Measurements from ENCODE around the gene TCF21.
A peak's percentile ranks its signal among the peaks of the same experiment; 100 is the strongest.

TCF21 gene

DNA sequence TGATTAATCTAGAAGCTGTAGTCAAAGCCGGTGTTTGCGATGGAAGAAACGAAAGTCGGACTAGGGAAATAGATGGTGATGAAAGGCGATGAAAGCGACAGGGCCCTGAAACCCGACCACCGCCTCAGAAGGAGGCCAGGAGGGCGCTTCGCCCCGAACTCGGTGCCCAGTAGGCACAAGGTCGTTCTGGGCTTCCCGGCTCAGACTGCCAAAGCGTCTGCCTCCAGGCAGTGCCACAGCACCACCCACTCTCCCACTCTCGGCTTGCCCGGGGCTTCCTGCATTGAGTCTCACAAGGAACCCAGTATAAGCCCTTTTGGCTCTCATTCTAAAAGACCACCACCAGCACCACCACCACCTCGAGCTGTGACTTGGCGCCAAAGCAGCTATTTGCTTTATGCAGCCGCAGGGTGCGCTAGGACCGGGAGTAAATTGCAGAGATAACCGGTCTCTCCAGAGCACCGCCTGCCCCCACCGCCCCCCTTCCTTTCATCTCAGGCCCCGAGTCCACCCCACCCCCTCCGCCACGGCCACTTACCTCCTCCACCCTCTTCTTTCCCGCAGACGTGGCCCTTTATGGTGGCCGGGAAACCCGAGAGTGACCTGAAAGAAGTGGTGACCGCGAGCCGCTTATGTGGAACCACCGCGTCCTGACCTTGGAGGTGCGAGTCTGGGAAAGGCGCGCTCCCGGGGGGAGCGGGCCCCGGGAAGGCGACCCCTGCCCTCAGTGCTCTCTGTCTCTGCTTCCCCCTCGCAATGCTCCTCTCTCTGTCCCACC lies 2.4 kb downstream of the TCF21 start:
- no peaks in the 10 kb centered on the region for H3K9me3 ChIP-seq (ENCODE audit: control insufficient read depth, low read length)
- peak overlapping the region; percentile 22 for H3K4me3 ChIP-seq (ENCODE audit: low read length)
- H3K4me1 ChIP-seq (ENCODE audit: control insufficient read depth, insufficient read depth, low read length): peaks cover 36% of the 10 kb centered on the region
- H3K9ac ChIP-seq (ENCODE audit: low read length): peak overlapping the region; percentile 58
- peaks cover 90% of the 10 kb centered on the region for H3K27me3 ChIP-seq (ENCODE audit: control insufficient read depth, insufficient read depth, low read length)
- H3K36me3 ChIP-seq (ENCODE audit: control insufficient read depth, insufficient read depth, low read length): no peaks in the 10 kb centered on the region

DNA sequence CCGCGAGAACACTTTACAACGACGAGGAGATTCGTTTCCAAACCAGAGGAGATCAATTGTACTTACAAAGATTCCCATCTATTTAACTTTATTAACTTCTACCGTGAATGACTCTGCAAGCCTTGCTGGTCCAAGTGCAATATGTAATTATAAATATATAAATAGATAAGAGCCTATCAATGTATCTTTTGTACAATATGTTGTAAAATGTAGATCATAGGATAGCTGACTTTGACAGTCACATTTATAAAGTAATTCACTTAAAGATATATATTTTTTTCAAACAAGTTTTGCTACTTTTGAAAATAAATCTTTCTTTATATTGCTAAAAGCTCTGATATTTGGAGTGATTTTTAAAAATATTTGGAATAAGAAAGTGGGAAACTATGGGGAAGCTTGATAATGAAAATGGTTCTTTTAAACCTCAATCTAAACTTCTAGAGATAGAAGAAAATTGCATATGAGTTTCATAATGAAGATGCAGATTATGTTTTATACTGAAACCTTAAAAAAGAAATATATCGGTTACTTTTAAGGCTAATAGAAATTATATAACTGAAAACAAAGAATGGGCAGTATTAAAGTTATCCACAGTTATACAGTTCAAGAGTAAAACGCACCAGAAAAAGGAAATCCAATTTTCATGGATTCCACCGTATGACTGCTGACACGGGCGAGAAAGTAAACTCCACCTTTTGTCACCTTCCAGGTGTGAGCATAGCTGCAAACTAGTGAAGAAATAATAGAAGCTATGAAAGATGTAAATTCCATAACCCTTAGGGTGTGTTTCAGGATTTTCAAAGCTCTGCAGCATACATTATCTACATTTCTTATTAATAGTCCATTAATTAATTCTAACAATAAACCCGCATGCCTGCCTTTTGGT lies 3.3 kb downstream of the TCF21 start:
- peak overlapping the region; percentile 58 for H3K9ac ChIP-seq (ENCODE audit: low read length)
- no peaks in the 10 kb centered on the region for H3K36me3 ChIP-seq (ENCODE audit: control insufficient read depth, insufficient read depth, low read length)
- peaks cover 93% of the 10 kb centered on the region for H3K27me3 ChIP-seq (ENCODE audit: control insufficient read depth, insufficient read depth, low read length)
- H3K9me3 ChIP-seq (ENCODE audit: control insufficient read depth, low read length): no peaks in the 10 kb centered on the region
- H3K4me1 ChIP-seq (ENCODE audit: control insufficient read depth, insufficient read depth, low read length): peaks cover 38% of the 10 kb centered on the region
- H3K4me3 ChIP-seq (ENCODE audit: low read length): no peak overlapping the region

DNA sequence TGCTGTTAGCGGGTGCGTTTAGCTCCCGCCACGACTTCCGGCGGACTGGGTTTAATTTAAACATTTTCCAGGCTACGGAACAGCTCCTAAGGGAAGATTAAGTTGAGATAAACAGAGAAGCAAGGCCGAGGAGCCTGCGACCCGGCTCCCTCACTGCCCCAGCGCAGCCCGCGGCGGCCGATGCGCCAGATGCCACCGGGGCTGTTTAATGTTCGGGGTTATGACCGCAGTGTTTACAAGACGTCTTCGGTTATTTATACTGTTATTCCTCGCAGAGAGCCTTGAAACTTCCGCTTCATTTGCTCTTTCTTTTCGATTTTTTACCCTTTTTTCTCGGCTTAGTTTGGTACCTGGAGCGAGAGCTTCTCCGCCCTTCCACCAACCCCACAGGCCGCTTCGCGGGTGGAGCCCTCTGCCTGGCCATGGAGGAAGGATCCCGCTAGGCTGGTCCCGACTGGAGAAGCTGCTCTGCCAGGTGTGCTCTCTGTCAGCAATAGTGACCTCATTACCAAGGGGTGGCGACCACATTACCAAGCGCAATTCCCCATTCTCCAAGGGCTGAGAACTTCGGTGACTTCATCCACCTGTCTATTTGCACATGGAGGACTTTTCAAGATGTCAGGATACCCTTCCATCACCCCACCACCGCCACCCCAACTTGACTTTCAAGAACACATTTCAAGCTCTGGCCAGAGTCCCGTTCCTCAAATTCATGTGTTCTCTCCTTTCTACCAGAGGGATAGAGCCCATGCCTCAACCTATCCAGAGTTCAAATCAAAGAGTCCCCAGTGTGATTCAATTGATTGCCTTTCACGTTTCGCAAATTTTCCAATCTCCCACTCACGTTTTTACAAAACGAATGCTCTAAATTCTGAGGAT lies 4.1 kb downstream of the TCF21 start:
- H3K27me3 ChIP-seq (ENCODE audit: control insufficient read depth, insufficient read depth, low read length): peaks cover 91% of the 10 kb centered on the region

DNA sequence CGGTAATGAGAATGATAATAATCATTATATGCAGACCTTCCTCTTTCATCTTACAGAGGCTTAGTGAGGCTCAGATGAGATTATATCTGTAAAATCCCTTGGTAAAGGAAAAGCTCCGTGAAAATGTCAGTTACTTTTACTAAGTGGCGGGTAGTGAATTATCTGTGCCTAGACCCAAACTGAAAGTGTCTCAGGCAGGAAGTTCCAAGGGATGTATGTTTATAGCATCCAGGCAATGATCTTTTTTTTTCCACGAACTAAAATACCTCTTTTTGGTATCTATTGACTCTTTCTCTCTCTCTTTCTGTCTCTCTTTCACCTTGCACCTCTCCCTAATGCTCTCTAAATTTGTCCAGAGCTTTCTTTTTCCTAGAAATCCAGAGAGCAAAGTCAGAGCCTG lies 5.0 kb downstream of the TCF21 start:
- peaks cover 38% of the 10 kb centered on the region for H3K4me1 ChIP-seq (ENCODE audit: control insufficient read depth, insufficient read depth, low read length)
- H3K4me3 ChIP-seq (ENCODE audit: low read length): peak overlapping the region; percentile 26
- H3K9ac ChIP-seq (ENCODE audit: low read length): no peak overlapping the region
- no peaks in the 10 kb centered on the region for H3K36me3 ChIP-seq (ENCODE audit: control insufficient read depth, insufficient read depth, low read length)
- H3K27me3 ChIP-seq (ENCODE audit: control insufficient read depth, insufficient read depth, low read length): peaks cover 91% of the 10 kb centered on the region
- H3K9me3 ChIP-seq (ENCODE audit: control insufficient read depth, low read length): no peaks in the 10 kb centered on the region

More for the DNA sequence above, 4.1 kb downstream of the TCF21 start:
- no peaks in the 10 kb centered on the region for H3K36me3 ChIP-seq (ENCODE audit: control insufficient read depth, insufficient read depth, low read length)
- H3K4me1 ChIP-seq (ENCODE audit: control insufficient read depth, insufficient read depth, low read length): peaks cover 38% of the 10 kb centered on the region
- H3K9ac ChIP-seq (ENCODE audit: low read length): peak overlapping the region; percentile 35
- no peaks in the 10 kb centered on the region for H3K9me3 ChIP-seq (ENCODE audit: control insufficient read depth, low read length)
- H3K4me3 ChIP-seq (ENCODE audit: low read length): no peak overlapping the region

DNA sequence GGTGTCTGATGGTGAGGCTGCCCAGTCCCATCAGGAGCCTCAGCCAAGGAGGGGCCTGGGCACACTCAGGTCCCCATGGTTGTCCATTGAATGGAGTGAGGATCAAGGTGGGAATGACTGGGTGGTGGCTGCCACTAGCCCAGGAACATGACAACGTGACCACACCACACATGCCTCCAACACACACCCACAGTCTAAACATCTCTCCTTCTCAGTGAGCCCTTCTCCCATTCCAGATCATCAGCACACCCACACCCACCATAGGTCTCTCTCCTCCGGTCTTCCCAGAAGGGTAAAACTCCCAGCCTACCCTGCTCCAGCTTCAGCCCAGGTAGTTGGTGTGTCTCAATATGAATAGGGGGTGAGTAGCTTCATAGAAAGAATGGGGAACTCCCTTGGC lies 5.5 kb downstream of the TCF21 start:
- peaks cover 38% of the 10 kb centered on the region for H3K4me1 ChIP-seq (ENCODE audit: control insufficient read depth, insufficient read depth, low read length)
- H3K4me3 ChIP-seq (ENCODE audit: low read length): no peak overlapping the region

DNA sequence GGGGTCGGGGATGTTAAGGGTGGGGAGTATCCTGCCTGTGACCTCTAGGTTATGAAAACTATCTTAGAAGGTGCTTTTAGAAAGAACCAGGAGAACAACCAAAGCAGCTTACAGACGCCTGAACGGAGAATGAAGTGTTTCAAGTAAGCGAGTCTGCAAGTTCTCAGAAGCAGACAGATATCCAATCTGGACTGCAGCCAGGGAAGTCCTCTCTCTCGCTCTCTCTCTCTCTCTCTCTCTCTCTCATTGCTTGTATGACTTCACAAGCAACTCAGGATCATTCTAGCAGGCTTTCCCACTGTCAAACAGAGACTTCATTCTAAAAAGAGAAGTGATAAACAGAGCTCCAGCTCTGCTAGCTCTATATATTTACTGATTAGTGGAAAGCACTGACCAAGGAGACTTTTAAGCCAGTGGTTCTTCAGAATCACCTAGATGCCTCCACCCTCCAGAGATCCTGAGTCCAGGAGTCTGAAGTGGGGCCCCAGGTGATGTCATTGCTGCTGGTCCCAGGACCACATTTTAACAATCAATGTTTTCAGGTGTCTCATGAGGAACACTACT lies 6.0 kb downstream of the TCF21 start:
- Histone ChIP-seq H3K36me3 (ENCODE audit: control insufficient read depth, insufficient read depth, low read length) (no peaks in the 10 kb centered on the region), H3K27me3 (ENCODE audit: control insufficient read depth, insufficient read depth, low read length) (peaks cover 82% of the 10 kb centered on the region), H3K9me3 (ENCODE audit: control insufficient read depth, low read length) (no peaks in the 10 kb centered on the region), H3K4me1 (ENCODE audit: control insufficient read depth, insufficient read depth, low read length) (peaks cover 38% of the 10 kb centered on the region), H3K4me3 (ENCODE audit: low read length) (no peak overlapping the region), H3K9ac (ENCODE audit: low read length) (no peak overlapping the region)

More for the DNA sequence above, 5.5 kb downstream of the TCF21 start:
- H3K9me3 ChIP-seq (ENCODE audit: control insufficient read depth, low read length): no peaks in the 10 kb centered on the region
- H3K36me3 ChIP-seq (ENCODE audit: control insufficient read depth, insufficient read depth, low read length): no peaks in the 10 kb centered on the region
- H3K9ac ChIP-seq (ENCODE audit: low read length): no peak overlapping the region
- H3K27me3 ChIP-seq (ENCODE audit: control insufficient read depth, insufficient read depth, low read length): peaks cover 87% of the 10 kb centered on the region

DNA sequence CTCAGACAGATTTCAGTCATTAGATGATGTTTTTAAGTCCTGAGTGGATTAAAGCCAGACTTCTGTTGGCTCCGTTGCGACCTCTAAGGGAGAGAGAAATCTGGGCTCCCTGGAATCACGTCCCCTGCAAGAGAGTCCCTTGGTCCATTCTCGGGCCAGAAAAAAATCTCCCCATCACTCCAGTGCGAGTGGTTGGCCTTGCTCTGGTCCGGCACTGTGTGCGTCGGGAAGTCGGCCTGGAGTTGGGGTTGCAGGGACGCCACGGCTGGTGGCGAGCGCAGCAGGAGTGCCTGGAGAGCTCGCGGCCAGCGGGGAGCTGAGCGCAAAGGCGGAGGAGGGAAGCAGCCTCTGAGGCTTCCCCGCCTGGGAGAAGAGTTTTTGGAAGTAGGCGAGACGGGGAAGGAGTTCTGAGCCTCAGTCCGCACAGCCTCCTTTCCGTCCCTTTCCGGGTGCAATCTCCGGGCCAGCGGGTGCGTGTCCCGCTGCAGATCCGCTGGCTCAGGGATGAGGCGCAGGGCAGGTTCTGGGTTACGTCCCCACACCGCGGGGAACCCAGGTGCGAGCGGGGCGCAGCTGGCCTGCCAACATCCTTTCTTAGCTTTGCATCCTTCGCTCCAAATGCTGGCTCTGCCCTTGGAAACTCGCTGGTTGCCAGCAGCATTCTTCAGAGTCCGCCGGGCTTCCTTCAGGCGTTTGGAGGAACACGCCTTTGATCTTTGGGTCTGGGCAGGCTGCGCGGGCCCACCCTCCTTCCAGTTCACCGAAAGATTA lies 6.8 kb downstream of the TCF21 start:
- H3K27me3 ChIP-seq (ENCODE audit: control insufficient read depth, insufficient read depth, low read length): peaks cover 75% of the 10 kb centered on the region
- H3K9me3 ChIP-seq (ENCODE audit: control insufficient read depth, low read length): no peaks in the 10 kb centered on the region
- peaks cover 38% of the 10 kb centered on the region for H3K4me1 ChIP-seq (ENCODE audit: control insufficient read depth, insufficient read depth, low read length)
- H3K9ac ChIP-seq (ENCODE audit: low read length): no peak overlapping the region
- no peak overlapping the region for H3K4me3 ChIP-seq (ENCODE audit: low read length)
- H3K36me3 ChIP-seq (ENCODE audit: control insufficient read depth, insufficient read depth, low read length): no peaks in the 10 kb centered on the region

DNA sequence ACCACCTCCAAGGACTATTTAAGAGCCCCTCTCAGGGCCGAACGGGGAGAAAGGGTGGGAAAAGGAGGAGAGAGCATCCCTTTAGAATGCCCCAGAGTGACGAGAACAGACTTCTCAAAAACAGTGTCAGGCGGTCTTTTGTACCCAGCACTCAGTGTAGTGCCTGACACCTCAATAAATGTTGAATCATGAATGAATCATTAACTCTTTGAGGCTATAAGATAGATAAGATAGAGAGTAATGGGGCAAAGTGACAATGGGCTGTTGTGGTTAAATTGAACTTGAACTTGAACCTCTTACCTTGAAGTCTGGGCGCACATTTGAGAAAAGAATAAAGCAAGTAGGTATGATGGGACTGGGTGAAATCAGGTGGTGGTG lies 7.4 kb downstream of the TCF21 start:
- Histone ChIP-seq H3K4me1 (ENCODE audit: control insufficient read depth, insufficient read depth, low read length) (peaks cover 35% of the 10 kb centered on the region), H3K36me3 (ENCODE audit: control insufficient read depth, insufficient read depth, low read length) (no peaks in the 10 kb centered on the region), H3K9me3 (ENCODE audit: control insufficient read depth, low read length) (no peaks in the 10 kb centered on the region), H3K27me3 (ENCODE audit: control insufficient read depth, insufficient read depth, low read length) (peaks cover 70% of the 10 kb centered on the region), H3K9ac (ENCODE audit: low read length) (no peak overlapping the region), H3K4me3 (ENCODE audit: low read length) (no peak overlapping the region)

DNA sequence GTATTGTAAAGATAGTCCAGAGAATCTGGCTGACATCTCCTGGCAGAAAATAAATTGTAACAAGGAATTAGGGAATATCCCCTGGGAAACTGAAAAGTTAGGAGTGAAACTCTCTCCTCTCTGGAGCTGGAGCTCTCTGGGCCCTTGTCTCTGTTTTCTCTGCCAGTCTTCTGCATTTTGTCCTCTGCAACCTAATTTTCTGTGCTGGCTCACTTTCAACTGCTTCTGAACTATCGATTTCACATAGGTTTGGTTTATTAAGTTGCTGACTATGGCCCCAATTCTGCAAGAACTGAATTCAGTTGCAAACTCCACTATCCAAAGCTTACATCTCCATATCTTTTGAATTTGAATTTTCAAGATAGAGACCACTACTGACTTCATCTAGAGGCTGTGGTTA lies 9.3 kb downstream of the TCF21 start:
- H3K36me3 ChIP-seq (ENCODE audit: control insufficient read depth, insufficient read depth, low read length): no peaks in the 10 kb centered on the region
- H3K4me3 ChIP-seq (ENCODE audit: low read length): no peak overlapping the region
- no peaks in the 10 kb centered on the region for H3K9me3 ChIP-seq (ENCODE audit: control insufficient read depth, low read length)
- peaks cover 21% of the 10 kb centered on the region for H3K4me1 ChIP-seq (ENCODE audit: control insufficient read depth, insufficient read depth, low read length)
- peaks cover 56% of the 10 kb centered on the region for H3K27me3 ChIP-seq (ENCODE audit: control insufficient read depth, insufficient read depth, low read length)
- H3K9ac ChIP-seq (ENCODE audit: low read length): no peak overlapping the region

DNA sequence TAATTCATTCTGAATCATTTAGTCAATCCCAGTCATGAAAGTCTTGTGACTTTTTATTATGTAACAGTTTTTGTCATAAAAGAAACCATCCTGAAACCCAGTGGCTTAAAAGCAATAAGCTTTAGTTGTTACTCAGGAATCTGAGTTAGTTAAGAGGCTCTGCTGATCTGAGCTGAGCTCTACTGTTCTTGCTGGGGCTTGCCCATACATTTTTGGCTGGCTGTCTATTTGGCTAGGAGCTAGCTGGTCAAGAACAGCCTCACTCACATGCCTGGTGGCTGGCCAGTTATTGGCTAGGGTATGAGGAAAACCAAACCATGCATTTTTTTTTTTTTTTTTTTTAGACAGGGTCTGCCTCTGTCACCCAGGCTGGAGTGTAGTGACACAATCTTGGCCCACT lies 10.6 kb downstream of the TCF21 start:
- H3K36me3 ChIP-seq (ENCODE audit: control insufficient read depth, insufficient read depth, low read length): no peaks in the 10 kb centered on the region
- H3K4me3 ChIP-seq (ENCODE audit: low read length): no peak overlapping the region
- H3K27me3 ChIP-seq (ENCODE audit: control insufficient read depth, insufficient read depth, low read length): peaks cover 43% of the 10 kb centered on the region
- H3K9me3 ChIP-seq (ENCODE audit: control insufficient read depth, low read length): no peaks in the 10 kb centered on the region
- H3K9ac ChIP-seq (ENCODE audit: low read length): no peak overlapping the region
- H3K4me1 ChIP-seq (ENCODE audit: control insufficient read depth, insufficient read depth, low read length): peaks cover 16% of the 10 kb centered on the region

DNA sequence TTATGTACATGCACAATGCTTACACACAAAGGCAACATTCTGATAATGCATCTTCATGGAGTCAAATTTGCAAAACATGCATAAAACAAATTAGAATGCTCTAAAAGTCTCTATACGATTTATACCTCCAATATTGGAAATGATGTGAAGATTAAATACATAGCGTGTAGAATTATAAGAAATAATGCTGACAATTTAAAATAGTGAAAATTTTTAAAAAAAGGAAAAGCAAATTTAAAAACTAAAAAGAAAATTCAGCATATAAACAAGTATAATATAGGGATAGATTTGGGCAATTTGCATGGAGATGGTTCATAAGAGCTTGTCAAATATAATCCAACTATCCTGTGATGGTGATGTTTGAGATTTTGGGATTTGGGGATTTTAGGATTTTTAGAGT lies 14.9 kb downstream of the TCF21 start:
- Histone ChIP-seq H3K4me3 (ENCODE audit: low read length) (no peak overlapping the region), H3K27me3 (ENCODE audit: control insufficient read depth, insufficient read depth, low read length) (peaks cover 13% of the 10 kb centered on the region), H3K9me3 (ENCODE audit: control insufficient read depth, low read length) (no peaks in the 10 kb centered on the region), H3K4me1 (ENCODE audit: control insufficient read depth, insufficient read depth, low read length) (no peaks in the 10 kb centered on the region), H3K9ac (ENCODE audit: low read length) (no peak overlapping the region), H3K36me3 (ENCODE audit: control insufficient read depth, insufficient read depth, low read length) (no peaks in the 10 kb centered on the region)
